MG63 (cell line): ENCODE data around the gene LNPEP. TPM values are rescaled to one million over a fixed set of nuclear protein-coding genes. Genes with fewer than 3 reads are reported as not detected.
"Not testable (repeated sequence)": the region's sequence is repeated elsewhere in the genome, so short reads cannot be mapped to it uniquely, and the experiment has no call there.

Source experiments
- DNase-seq: peaks from one replicate; pipeline ENCODE4 v3.0.0-alpha.2; 2020
- H3K27me3 ChIP-seq: fragments of 250-450 bp; sonication (Bioruptor Pico); 2 replicates; pipeline ENCODE4 v1.5.1; 2020; ENCODE audit warnings: mild to moderate bottlenecking, moderate library complexity
- H3K36me3 ChIP-seq: fragments of 250-450 bp; sonication (Bioruptor Pico); 2 replicates; pipeline ENCODE4 v1.5.1; 2020; ENCODE audit warnings: mild to moderate bottlenecking, moderate library complexity
- H3K4me3 ChIP-seq: fragments of 250-450 bp; sonication (Bioruptor Pico); 2 replicates; pipeline ENCODE4 v1.5.1; 2020; ENCODE audit warnings: mild to moderate bottlenecking, moderate library complexity
- H3K9me3 ChIP-seq: fragments of 250-450 bp; sonication (Bioruptor Pico); 2 replicates; pipeline ENCODE4 v1.5.1; 2020; ENCODE audit warnings: mild to moderate bottlenecking, moderate library complexity
- total RNA-seq: library from RNA; depleted of rRNA; stranded (reverse); fragments of >200 nt; shearing (Covaris generic); gene quantifications from 2 replicates; pipeline ENCODE4 v1.2.3, GENCODE V29; 2014; ENCODE audit warnings: low replicate concordance; rRNA removed

LNPEP gene
- total RNA-seq, 1 experiment from 2014 or later = 21.4 TPM

DNA sequence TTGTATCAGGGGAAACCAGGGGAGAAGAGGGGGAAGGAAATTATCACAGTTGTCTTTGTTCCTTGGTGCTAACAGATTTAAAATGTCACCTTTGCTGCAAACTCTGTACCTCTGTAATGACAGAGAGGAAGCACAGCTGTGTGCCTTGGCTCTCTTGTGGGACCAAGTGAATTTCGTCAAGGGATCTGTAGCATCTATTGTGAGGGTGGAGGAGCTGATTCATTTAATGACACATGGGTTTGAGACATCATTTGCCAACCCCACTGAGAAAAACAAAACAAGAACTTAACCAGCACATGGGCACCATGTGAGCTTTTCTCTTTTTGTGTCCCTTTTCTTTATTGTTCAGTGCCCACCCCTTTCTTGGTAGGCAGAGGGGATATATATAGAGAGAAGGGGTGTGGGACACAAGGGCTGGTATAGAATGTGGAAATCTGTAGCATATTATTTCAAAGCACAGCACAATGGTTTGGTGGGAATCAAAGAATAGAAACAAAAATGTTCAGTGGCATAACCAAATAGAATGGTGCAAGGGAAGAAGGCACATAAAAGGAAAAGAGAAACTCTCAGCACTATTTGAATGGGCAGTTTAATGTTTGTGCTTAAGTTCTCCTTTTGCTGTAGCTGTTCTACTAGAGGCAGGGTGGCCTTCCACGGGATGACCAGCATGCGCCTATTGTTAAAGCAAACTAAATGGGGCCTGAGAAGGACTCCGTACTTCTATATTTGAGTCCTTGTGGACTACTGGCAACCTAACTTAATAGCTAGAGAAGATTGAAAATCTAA lies 143.3 kb downstream of the LNPEP start:
- Histone ChIP-seq H3K27me3 (peaks cover 3% of the 10 kb centered on the region), H3K4me3 (no peak overlapping the region), H3K36me3 (no peaks in the 10 kb centered on the region), H3K9me3 (no peaks in the 10 kb centered on the region)
- DNase-seq = peak; percentile 14

DNA sequence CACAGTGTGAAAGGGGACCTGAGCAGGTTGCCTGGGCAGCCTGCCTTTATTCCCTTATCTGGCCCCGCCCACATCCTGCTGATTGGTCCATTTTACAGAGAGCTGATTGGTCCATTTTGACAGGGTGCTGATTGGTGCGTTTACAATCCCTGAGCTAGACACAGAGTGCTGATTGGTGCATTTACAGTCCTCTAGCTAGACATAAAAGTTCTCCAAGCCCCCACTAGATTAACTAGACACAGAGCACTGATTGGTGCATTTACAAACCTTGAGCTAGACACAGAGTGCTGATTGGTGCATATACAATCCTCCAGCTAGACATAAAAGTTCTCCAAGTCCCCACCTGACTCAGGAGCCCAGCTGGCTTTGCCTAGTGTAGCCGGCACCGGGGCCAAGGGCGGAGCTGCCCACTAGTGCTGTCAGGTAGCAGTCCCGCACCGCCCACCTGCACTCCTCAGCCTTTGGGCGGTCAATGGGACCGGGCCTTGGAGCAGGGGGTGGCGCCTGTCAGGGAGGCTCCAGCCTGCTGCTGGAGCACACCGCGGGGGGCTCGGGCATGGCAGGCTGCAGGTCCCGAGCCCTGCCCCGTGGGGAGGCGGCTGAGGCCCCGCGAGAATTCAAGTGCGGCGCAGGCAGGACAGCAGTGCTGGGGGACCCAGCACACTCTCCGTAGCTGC lies 149.0 kb downstream of the LNPEP start:
- DNase-seq, H3K36me3 ChIP-seq, H3K9me3 ChIP-seq, H3K4me3 ChIP-seq: not testable (repeated sequence)
- H3K27me3 ChIP-seq = peaks cover 11% of the 10 kb centered on the region

DNA sequence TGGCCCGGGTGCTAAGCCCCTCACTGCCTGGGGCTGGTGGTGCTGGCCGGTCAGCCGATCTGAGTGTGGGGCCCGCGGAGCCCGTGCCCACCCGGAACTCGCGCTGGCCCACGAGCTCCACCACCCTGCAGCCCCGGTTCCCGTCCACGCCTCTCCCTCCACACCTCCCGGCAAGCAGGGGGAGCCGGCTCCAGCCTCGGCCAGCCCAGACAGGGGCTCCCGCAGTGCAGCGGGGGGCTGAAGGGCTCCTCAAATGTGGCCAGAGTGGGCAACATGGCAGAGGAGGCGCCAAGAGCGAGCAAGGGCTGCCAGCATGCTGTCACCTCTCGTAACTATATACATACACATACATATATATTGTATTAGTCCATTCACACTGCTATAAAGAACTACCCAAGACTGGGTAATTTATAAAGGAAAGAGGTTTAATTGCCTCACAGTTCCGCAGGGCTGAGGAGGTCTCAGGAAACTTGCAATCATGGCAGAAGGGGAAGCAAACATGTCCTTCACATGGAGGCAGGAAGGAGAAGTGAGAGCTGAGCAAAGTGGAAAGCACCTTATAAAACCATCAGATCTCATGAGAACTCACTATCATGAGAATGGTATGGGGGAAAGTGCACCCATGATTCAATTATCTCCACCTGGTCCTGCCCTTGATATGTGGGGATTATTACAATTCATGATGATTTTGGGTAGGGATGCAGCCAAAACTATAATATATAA lies 149.7 kb downstream of the LNPEP start:
- no peak overlapping the region for H3K4me3 ChIP-seq
- no peak for DNase-seq
- H3K36me3 ChIP-seq = no peaks in the 10 kb centered on the region
- peaks cover 2% of the 10 kb centered on the region; the same call in 1 of the 2 replicates for H3K9me3 ChIP-seq
- H3K27me3 ChIP-seq = peaks cover 16% of the 10 kb centered on the region

Other genes with a start within 250 kb of the LNPEP start
- gene ERAP1, start 128.1 kb upstream of the LNPEP start, total RNA-seq = 12.6 and 19.7 TPM in 2 replicates
- gene ERAP2, start 59.6 kb upstream of the LNPEP start, total RNA-seq = 0.43 and 1.9 TPM in 2 replicates
- gene LIX1, start 206.5 kb downstream of the LNPEP start, total RNA-seq = not detected in 2 replicates
- gene RIOK2, start 247.2 kb downstream of the LNPEP start, total RNA-seq = 28.4 and 29.2 TPM in 2 replicates